GM10248 (cell line): ENCODE results near the gene GNG2.

ENCODE experiments used
- CTCF ChIA-PET: fragments of 300-600 bp; sonication (Branson Sonifier 250); formaldehyde crosslinking; extraction: SDS; loops from one replicate; lab custom pipeline; 2021; ENCODE audit warnings: antibody characterized with exemption; lab: Yijun Ruan, JAX
- POLR2A ChIA-PET: fragments of 350-650 bp; sonication (Branson Sonifier 250); formaldehyde crosslinking; extraction: SDS; loops from one replicate; lab custom pipeline; 2020; ENCODE audit warnings: antibody characterized with exemption; lab: Yijun Ruan, JAX
- DNase-seq: peaks from one replicate; pipeline ENCODE4 v3.0.0; 2012; ENCODE audit errors: extremely low spot score
- TF ChIP-seq, protein P1 (sequence below): IDR thresholded peaks from 2 replicates; pipeline ENCODE4 v1.5.1; 2012; ENCODE audit warnings: mild to moderate bottlenecking, low read depth; ENCODE audit errors: extremely low read depth, missing control alignments, control extremely low read depth

GNG2 gene

DNA sequence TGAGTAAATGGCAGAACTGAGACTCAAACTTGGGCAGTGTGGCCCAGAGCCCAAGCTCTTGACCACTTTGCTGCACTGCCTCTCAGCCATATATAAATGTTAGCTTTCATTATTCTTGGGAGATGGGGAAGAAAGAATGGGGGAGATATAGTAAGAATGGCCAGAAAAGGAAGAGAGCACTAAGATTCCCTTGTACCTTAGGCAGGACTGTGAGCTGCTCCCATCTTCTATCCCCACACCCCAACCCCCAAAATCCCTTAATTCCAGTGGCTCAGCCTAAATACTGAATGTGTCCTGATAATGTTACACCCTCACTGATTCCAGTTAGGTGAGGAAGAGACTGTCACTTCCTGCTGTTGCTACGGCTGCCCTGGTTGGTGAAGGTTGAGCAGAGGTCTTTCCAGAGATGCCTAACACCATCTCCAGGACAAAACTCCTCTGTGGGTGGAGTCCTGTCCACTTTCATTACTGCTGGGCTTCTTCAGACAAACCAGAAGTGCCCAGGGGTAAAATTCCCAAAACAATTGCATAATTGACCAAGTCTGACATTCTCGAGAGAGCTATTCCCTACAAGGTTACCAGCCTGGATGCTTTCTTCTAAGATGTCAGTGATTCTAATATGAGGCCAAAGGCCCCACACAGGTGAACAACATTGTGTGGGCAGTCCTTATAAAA, 51.8 kb downstream of the GNG2 start:
- TF ChIP-seq, protein P1, sequence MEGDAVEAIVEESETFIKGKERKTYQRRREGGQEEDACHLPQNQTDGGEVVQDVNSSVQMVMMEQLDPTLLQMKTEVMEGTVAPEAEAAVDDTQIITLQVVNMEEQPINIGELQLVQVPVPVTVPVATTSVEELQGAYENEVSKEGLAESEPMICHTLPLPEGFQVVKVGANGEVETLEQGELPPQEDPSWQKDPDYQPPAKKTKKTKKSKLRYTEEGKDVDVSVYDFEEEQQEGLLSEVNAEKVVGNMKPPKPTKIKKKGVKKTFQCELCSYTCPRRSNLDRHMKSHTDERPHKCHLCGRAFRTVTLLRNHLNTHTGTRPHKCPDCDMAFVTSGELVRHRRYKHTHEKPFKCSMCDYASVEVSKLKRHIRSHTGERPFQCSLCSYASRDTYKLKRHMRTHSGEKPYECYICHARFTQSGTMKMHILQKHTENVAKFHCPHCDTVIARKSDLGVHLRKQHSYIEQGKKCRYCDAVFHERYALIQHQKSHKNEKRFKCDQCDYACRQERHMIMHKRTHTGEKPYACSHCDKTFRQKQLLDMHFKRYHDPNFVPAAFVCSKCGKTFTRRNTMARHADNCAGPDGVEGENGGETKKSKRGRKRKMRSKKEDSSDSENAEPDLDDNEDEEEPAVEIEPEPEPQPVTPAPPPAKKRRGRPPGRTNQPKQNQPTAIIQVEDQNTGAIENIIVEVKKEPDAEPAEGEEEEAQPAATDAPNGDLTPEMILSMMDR = no peak
- ChIA-PET CTCF (interaction anchor here (0.8 to 3.0 kb wide), 9 partner anchors 9 to 68 kb away, joined by 3 to 12 read pairs (median 5); no protein-coding TSS in a partner anchor), POLR2A (no interaction called here)
- no peak for DNase-seq

DNA sequence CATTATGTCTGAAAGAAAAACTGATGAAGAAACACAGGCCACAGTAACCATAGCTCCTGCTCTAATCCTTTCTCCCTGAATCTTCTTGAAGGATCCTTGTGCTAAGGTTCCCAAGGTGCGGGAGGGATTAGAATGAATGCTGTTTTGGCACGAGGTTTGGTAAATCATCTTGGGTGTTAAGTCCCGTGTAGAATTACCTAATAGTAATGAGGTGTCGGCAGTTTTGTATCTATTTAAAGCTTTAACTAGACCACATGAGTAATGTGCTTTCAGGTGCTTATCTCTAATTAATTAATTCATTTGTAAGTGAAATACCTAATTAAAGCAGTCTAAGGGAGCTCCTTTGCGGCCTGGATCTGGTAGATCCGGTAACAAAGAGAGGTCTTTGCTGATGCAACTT, 53.9 kb downstream of the GNG2 start:
- TF ChIP-seq, protein P1 = no peak
- no peak for DNase-seq
- CTCF ChIA-PET = interaction anchor here (1.0 to 1.6 kb wide), 3 partner anchors 11 to 31 kb away, joined by 3 to 4 read pairs (median 3); no protein-coding TSS in a partner anchor
- POLR2A ChIA-PET = no interaction called here

DNA sequence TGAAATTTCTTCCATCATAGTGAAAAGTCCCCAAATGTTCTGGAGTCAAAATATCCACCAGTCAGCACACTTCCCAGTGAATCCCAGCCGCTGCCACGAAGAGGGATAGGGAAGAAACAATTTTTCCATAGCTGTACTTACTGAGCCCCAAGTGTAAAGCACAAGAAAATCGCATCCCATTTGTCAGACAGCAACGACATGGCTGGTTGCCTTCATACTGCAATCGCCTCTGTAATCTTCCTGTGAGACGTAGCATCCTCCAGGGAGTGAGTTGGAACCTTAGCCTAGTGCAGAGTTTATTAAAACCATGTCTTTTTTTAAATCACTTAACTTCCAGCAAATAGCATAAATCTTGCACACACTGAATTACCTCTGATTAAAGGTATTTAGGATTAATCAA, 56.8 kb downstream of the GNG2 start:
- ChIA-PET POLR2A (no interaction called here), CTCF (no interaction called here)
- DNase-seq = no peak
- TF ChIP-seq, protein P1 = no peak

DNA sequence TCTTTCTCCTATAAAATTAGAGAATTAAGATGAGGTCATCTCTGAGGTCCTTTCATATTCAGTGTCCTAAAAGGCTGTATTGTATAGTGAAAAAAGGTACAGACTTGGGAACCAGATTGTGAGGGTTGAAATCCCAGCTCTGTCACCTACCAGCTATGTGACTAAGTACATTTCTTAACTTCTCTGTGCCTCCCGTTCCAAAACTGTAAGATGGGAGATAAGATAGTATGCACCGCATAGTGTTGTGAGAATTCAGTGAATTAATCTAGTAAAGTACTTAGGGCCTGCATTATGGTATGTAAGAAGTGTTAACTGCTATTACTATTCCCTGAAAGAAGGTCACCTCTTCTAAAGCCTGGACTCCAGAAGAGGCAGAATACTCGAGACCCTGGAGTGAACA, 60.6 kb downstream of the GNG2 start:
- TF ChIP-seq, protein P1 = no peak
- CTCF ChIA-PET = interaction anchor here (1.1 kb wide), 1 partner anchor 17 kb away, joined by 3 read pairs; no protein-coding TSS in a partner anchor
- DNase-seq = no peak
- POLR2A ChIA-PET = no interaction called here

DNA sequence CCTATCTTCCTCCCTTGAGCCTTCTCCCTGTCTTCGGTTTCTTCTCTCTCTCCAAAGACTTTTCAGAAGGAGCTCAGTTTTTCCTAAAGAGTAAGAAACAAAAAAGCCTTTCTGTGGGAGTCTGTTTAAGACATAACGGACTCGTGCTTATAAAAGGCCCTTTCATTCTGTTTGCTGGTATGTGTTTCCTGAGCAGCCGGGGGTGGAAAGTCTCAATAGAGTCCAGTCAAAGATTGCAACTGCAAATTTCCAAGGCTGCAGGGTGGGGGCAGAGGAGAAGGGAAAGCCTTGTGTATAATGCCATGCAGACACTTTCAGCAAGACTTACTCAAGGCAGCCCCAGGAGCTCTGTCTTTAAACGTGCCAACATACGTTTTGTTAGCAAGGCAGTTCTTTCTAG, 62.2 kb downstream of the GNG2 start:
- TF ChIP-seq, protein P1 = no peak
- ChIA-PET POLR2A (no interaction called here), CTCF (interaction anchor here (0.9 to 1.4 kb wide), 3 partner anchors 10 to 61 kb away, joined by 3 to 4 read pairs (median 3); no protein-coding TSS in a partner anchor)
- DNase-seq = no peak

DNA sequence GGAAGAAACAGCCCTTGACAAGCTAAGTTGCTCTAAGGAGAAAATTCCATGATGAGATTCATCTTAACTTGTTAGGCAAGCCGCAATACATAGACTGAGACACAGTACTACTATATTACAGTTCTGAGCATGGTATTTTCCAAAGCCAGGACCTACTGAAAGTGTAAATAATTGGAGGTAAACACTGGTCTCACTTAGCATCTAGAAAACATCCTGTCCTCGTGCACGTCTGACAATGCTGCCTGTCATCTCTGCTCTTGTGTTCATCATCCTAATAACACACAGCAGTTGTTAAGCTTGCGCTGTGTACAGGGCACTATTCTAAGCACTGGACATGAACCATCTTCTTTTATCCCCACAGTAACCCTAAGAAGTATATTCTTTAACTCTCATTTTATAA, 64.2 kb downstream of the GNG2 start:
- TF ChIP-seq, protein P1 = no peak
- POLR2A ChIA-PET = no interaction called here
- CTCF ChIA-PET = interaction anchor here (1.1 to 1.4 kb wide), 2 partner anchors 10 to 12 kb away, joined by 3 read pairs; no protein-coding TSS in a partner anchor
- no peak for DNase-seq
